Measurements from ENCODE around the gene PPP2R2C. TPM values are rescaled to one million over a fixed set of nuclear protein-coding genes. Genes with fewer than 3 reads are reported as not detected.

PPP2R2C gene
- total RNA-seq, 4 donors from 2014 or later, result 50.7 to 81.3 (median 62.0) TPM

- TF ChIP-seq CTCF (IDR thresholded peaks at IDR 0.05) (no peak), POLR2A (IDR thresholded peaks at IDR 0.05) (no peak)
- H3K4me3 ChIP-seq (ENCODE audit: low read depth, poor library complexity, severe bottlenecking), result no peak overlapping the region
- WGBS, 2 donors, result 92% methylated on average over 22 of the region's 22 CpGs
- intact Hi-C loops (cut with DNase I; ENCODE audit: low total_unique reads), result no loop called here
- DNase-seq (ENCODE audit: low spot score in 2 of 2), result no peak
Measured at GRCh38 chr4:6351246-6352000, 121.0 kb downstream of the PPP2R2C start.

DNA sequence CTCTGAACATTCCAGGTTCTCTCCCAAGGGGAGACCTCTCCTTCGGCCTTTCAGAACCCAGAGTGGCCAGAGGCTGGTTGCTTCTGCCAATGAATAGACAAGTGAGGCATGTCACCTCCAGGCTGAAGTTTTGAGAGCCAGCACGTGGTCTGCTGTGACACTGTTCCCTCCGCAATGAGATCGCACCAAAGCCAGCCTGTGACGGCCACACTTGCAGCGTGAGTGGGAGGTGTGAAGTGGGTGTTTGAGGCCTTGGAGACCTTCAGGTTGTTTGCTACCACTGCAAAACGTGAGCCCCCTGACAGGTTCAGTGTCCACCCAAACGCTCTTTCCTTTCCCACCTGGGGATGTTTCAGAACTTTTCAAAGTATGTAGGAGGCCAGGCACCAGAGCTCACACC lies 121.8 kb downstream of the PPP2R2C start:
- TF ChIP-seq CTCF (IDR thresholded peaks at IDR 0.05), result no peak
- no peak for TF ChIP-seq POLR2A (IDR thresholded peaks at IDR 0.05)
- no peak for DNase-seq (ENCODE audit: low spot score in 2 of 2)
- intact Hi-C loops (cut with DNase I; ENCODE audit: low total_unique reads), result no loop called here
- no peak overlapping the region for H3K4me3 ChIP-seq (ENCODE audit: low read depth, poor library complexity, severe bottlenecking)
- WGBS, 2 donors, result 79 to 86% methylated on average over 7 to 8 of the region's 8 CpGs

- no peak overlapping the region for H3K4me3 ChIP-seq (ENCODE audit: low read depth, poor library complexity, severe bottlenecking)
- TF ChIP-seq CTCF (IDR thresholded peaks at IDR 0.05) (no peak), POLR2A (IDR thresholded peaks at IDR 0.05) (no peak)
- 70 to 78% methylated on average over 19 of the region's 19 CpGs for WGBS, 2 donors
- no peak for DNase-seq (ENCODE audit: low spot score in 2 of 2)
- intact Hi-C loops (cut with DNase I; ENCODE audit: low total_unique reads), result no loop called here
Measured at GRCh38 chr4:6349896-6350603, 122.4 kb downstream of the PPP2R2C start.

- TF ChIP-seq CTCF (IDR thresholded peaks at IDR 0.05) (no peak), POLR2A (IDR thresholded peaks at IDR 0.05) (no peak)
- WGBS, 2 donors, result 81 to 91% methylated on average over 4 of the region's 4 CpGs
- intact Hi-C loops (cut with DNase I; ENCODE audit: low total_unique reads), result no loop called here
- no peak overlapping the region for H3K4me3 ChIP-seq (ENCODE audit: low read depth, poor library complexity, severe bottlenecking)
- no peak for DNase-seq (ENCODE audit: low spot score in 2 of 2)
Measured at GRCh38 chr4:6348408-6348807, 124.0 kb downstream of the PPP2R2C start.

DNA sequence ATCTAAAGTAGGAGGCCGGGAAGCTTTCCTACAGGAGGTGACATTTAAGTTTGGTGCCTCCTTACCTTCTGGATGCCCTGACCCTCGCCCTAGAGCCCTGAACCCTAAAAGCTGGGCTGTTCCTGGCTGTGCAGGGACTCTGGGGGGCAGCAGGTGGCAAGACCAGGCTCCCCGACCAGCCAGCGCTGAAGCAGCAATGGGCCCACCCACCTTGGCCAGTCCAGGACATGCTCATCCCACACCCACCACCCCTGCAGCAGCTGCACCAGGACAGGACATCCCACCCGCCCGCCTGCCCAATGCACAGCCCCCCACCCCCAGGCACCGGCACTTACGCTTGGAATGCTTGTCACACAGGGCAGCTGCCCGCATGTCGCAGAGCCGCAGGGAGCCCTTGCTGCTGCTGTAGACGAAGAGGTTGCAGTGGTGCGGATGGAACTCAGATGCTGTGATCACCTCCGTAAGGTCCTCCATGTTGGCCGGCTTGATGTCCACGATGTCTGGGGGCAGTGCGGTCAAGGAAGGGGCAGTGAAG lies 124.8 kb downstream of the PPP2R2C start:
- intact Hi-C loops (cut with DNase I; ENCODE audit: low total_unique reads), result no loop called here
- no peak for TF ChIP-seq CTCF (IDR thresholded peaks at IDR 0.05)
- no peak overlapping the region for H3K4me3 ChIP-seq (ENCODE audit: low read depth, poor library complexity, severe bottlenecking)
- WGBS, 2 donors, result 87 to 93% methylated on average over 11 to 17 of the region's 17 CpGs
- no peak for DNase-seq (ENCODE audit: low spot score in 2 of 2)
